Measurements from ENCODE around the gene COLQ.

GRCh38 chr3:15433531-15433930, 88.0 kb downstream of the COLQ start:
- no peak for TF ChIP-seq CTCF (IDR thresholded peaks at IDR 0.05)
- TF ChIP-seq POLR2A (IDR thresholded peaks at IDR 0.05), result no peak
